Suprapubic skin (tissue), 4 donors: Measurements from ENCODE around the gene RAD23B.

Experiments used
- CTCF ChIP-seq, 2 donors: fragments of 200-600 bp in 1 of 2; fragments of 450-650 bp in 1 of 2; sonication (generic) in 1 of 2; IDR thresholded peaks; one replicate each; pipeline ENCODE4 v1.5.1; 2016 to 2019; ENCODE audit warnings: antibody characterized with exemption in 2 of 2, mild to moderate bottlenecking in 1 of 2, moderate library complexity in 1 of 2
- EP300 ChIP-seq: sonication (generic); formaldehyde crosslinking; IDR thresholded peaks from one replicate; pipeline ENCODE4 v1.6.1; 2017; ENCODE audit warnings: antibody characterized with exemption
- POLR2A ChIP-seq, 2 donors: fragments of 450-650 bp; IDR thresholded peaks; one replicate each; pipeline ENCODE4 v1.6.1; 2017; ENCODE audit warnings: antibody characterized with exemption in 2 of 2, mild to moderate bottlenecking in 2 of 2, moderate library complexity in 2 of 2
- POLR2AphosphoS5 ChIP-seq, 3 donors: sonication (generic); formaldehyde crosslinking; IDR thresholded peaks; one replicate each; pipeline ENCODE4 v1.6.1; 2017; ENCODE audit warnings: antibody characterized with exemption in 3 of 3

- TF ChIP-seq EP300 (no peak), CTCF (IDR thresholded peaks at IDR 0.05) (no peak), POLR2A (IDR thresholded peaks at IDR 0.05) (no peak), POLR2AphosphoS5 (IDR thresholded peaks at IDR 0.05) (no peak)
Observed at GRCh38 chr9:107279086-107279485, 4.0 kb upstream of the RAD23B start.
